NOMO-1 treated with dmso at 0.1 percent for 144 hours (cell line): ENCODE measurements around the gene TMEM253.

Experiments used
- DNase-seq: peaks from one replicate; lab custom pipeline; 2025; ENCODE audit not compliant: unreplicated experiment; lab: John Stamatoyannopoulos, UW

Gene TMEM253

GRCh38 chr14:21103710-21104447, 3.0 kb downstream of the TMEM253 start:
- peak; percentile 95 for DNase-seq

DNA sequence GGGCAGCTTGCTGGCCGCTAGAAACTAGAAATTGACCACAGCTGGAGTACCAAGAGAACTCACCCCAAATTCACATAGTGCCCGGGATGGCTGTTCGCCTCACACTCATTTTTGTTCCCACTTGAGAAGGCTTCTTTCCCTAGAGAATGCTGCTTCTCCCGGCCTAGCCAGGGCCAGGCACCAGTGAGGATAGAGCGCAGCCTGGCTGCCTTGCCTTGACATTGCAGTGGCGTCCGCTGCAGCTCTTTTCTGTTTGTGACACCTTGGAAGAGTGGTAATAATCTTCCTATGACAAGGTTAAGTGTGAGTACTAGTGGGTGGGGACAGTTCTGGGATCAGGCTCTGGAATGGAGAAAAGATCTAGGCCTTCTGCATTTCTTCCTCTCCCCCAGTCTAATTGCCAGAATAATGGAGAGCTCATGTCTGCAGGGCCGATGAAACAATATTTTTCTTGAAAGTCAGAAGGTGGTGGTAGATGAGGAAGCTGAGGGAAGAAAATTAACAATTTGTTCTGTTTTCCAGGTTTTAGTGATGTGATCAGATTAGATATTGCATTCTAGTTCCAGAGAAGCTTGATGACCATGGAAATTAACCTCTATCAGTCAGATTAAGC, 3.7 kb downstream of the TMEM253 start:
- DNase-seq = peak; percentile 18

DNA sequence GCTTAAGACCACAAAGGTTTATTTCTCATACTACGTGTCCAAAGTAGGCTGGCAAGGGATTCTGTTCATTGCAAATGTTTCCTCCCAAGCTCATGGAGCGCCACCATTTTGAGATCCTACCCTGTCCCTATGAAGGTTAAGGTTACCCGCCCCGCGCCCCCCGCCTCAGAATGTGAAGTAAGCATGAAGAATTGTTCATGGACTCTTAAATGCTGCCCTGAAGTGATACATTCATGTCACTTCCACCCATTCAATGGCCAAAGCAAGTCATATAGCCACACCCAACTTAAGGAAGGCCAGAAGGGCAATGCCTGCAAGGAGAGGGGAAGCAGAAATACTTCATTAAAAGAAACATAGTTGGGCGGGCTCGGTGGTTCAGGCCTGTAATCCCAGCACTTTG, 4.2 kb downstream of the TMEM253 start:
- DNase-seq = no peak

DNA sequence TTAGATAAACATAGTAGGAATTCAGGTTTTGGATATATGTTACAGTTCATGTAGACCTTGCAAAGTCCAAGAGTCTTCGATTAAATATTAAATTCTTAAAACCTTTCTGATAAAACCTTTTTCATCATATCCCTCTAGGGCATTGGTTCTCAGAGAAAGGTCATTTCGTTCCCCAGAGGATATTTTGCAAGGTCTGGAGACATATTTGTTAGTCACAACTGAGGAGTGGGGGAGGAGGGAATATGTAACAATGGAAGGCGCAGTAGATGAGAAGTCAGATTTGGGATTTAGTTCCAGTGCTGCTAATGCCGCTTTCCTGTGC, 5.3 kb downstream of the TMEM253 start:
- no peak for DNase-seq

DNA sequence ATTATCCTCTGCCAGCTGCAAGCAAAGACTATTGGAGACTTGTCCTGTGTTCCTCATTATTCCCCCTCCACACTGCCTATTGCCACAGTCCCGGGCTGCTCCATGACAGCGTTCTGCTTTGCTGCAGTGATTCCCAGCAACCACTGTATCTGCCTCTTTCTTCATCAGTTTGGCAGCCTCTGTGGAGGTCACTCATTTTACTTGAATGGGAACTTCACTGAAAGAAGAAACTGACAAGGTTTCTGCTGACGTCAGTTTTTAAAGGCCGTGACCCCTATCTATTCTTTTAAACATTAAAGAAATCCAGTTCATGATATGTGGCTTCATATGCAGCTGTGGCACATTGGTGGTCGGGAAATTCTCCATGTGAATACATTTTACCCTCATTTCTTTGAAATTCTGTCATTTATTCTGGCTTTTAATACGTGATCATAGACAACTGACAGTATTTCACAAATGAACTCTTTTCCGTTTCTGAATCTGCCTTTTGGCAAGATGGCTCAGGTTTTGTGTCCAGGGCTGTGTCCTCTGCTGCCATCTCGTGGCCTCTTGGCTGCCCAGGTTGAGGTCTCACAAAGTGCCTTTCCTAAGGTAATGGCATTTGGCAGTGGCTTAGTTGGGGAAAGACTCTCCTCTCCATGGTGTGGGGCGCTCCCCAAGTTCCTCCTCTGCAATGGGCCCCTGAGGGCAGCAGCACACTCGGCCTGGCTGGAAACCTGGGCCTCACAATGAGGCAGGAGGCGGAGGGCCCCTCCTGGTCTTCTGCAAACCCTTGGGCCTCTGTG, 5.8 kb downstream of the TMEM253 start:
- peak; percentile 66 for DNase-seq

DNA sequence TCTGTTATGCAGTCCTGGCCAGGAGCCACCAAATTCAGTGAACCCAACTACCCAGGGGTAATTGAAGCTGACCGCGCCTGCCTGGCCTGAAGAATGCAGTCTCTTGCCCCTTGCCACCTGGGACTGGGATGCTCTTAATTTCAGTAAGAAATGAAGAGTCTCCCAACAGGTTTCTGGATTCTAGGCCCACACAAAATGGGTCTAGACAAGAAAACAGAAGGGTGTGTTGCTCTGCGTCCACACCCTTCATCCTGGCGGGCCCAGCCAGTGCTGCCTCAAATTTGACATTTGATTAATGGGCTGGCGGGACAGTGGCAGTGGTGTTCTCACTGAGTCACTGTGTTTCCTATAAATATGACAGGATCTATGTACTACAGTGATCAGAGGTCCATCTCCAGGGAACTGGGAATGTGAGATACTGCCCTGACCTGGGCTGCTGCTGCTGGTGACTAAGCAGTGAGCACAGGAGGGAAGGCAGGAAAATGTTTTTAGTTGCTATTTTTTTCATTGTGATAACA, 6.5 kb downstream of the TMEM253 start:
- DNase-seq = peak; percentile 30

DNA sequence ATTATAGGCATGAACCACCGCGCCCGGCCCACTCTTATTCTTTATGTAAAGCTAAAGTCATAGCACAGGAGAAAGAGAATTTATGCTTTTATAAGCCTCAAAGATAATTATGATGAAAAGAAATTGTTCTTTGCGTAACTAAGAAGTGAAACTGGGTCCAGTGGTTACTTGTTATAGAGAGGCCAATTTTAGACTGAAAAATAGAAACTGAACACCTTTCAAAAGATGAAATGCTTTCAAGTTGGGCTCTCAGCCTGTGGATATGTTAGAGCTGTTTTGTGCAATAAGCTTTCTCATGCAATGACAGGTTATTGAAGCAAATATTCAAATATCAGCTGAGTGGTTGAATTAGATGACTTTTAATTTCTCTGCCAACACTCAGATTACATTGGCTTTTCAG, 7.9 kb downstream of the TMEM253 start:
- peak; percentile 8 for DNase-seq

- DNase-seq = no peak
These were observed 8.7 kb downstream of the TMEM253 start for GRCh38 chr14:21109377-21110138.

GRCh38 chr14:21112255-21112654, 11.4 kb downstream of the TMEM253 start:
- no peak for DNase-seq

DNA sequence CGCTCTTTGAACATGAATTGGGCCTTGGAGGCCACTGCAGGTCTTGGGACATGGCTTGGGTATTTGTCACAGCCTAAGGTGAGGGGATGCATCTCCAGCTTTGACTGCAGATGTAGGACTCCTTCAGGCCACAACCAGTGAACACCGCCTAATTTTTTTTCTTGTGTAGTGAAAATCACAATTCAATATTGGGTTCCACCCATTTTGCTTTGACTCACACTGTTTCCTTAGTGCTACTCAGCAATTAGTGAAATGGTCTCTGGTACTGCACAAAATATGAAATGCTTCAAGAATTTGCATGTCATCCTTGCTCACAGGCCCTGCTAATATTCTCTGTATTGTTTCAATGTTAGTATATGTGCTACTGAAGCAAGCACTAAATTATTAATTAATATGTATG, 12.5 kb downstream of the TMEM253 start:
- DNase-seq = no peak

DNA sequence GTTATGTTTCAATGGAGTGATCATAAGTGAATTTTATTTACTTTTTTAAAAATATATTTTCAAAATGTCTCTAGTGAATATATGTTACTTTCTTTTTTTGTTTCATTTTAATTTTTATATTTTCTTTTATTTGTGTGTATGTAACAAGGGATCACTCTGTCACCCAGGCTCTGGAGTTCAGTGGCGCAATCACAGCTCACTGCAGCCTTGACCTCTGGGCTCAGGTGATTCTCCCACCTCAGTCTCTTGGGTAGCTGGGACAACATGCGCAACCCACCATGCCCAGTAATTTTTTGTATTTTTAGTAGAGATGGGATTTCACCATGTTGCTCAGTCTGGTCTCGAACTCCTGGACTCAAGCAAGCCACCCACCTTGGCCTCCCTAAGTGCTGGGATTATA, 18.1 kb downstream of the TMEM253 start:
- no peak for DNase-seq

DNA sequence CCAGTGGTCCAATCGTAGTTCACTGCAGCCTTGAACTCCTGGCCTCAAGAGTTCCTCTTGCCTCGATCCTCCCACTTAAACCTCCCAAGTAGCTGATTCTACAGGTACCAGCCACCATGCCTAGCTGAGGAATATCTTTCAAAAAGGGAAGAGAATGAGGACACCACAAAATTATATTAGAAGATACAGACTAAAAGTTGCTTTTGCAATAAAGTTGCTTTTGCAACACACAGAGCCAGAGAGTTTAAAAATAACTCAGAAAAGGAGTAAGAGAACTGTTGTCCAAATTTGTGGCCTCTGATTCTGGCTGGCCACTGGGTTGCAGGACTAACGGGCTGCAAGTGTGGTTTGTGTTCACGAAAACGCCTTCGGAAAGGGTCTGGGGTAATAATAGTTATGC, 19.8 kb downstream of the TMEM253 start:
- peak; percentile 20 for DNase-seq

GRCh38 chr14:21121122-21121521, 20.3 kb downstream of the TMEM253 start:
- DNase-seq = no peak

GRCh38 chr14:21123429-21123828, 22.6 kb downstream of the TMEM253 start:
- no peak for DNase-seq

GRCh38 chr14:21133901-21134300, 33.0 kb downstream of the TMEM253 start:
- DNase-seq = no peak

GRCh38 chr14:21136024-21136423, 35.2 kb downstream of the TMEM253 start:
- DNase-seq = no peak

DNA sequence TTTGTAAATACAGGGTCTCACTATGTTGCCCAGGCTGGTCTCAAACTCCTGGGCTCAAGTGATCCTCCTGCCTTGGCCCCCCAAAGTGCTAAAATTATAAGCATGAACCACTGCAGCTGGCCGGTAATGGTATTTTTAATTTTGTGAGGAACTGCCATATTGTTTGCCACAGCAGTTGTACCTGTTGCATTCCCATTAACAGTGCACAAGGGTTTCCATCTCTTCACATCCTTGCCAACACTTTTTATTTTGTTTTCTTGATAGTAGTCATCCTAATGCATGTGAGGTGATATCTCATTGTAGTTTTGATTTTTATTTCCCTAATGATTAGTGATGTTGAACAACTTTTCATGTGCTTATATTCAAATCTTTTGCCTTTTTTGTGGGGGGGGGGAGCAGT, 41.5 kb downstream of the TMEM253 start:
- no peak for DNase-seq

DNA sequence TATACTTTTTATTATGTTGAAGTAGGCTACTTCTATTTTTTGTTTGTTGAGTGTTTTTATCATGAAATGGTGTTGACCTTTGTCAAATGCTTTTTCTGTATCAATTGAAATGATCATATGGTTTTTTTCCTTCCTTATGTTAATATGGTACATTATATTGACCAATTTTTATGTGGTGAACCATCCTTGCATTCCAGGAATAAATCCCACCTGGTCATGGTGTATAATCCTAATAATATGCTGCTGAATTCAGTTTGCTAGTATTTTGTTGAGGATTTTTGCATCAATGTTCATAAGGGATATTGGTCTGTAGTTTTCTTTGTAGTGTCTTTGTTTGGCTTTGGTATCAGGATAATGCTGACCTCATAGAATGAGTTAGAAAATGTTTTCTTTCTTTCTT, 44.6 kb downstream of the TMEM253 start:
- no peak for DNase-seq

DNA sequence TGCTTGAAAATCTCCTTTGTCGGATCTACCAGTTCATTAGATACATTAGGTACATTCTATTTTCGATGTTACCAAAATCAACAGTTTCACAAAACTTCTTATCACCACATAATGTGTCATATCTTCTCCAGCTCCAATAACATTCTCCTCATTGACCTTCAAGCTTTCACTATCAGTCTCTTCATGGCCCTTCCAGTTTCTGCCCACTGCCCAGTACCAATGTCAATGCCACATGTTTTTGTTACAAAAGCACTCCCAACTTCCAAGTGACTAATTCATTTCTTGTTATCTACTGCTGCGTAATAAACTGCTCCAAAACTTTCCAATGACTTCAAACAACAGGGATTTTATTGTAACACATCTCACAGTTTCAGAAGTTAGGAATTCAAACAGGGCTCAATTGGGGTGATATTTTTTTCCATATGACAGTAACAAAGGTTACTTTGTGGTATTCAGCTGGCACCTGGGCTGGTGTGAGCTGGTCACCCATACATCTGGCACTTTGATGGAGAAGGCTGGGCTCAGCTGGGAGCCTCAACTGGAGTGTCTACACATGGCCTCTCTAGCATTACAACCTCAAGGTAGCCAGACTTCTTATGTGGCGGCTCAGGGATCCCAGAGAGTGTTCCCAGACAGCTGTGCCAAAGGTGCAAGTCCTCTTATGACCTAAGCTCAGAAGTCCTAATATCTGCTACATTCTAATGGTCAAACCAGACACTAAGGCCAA, 48.9 kb downstream of the TMEM253 start:
- no peak for DNase-seq
